Measurements from ENCODE around the gene INSIG2. TPM values are rescaled to one million over a fixed set of nuclear protein-coding genes. Genes with fewer than 3 reads are reported as not detected.
"Not testable (repeated sequence)": the region's sequence is repeated elsewhere in the genome, so short reads cannot be mapped to it uniquely, and the experiment has no call there.

Gene INSIG2
- total RNA-seq, 4 donors from 2014 or later: 4.4 to 5.6 (median 5.4) TPM

GRCh38 chr2:118091631-118092030 lies 3.4 kb downstream of the INSIG2 start:
- H3K4me1 ChIP-seq: peaks cover 12 to 32% of the 10 kb centered on the region in 2 donors
- H3K36me3 ChIP-seq: peaks cover 0 to 1% of the 10 kb centered on the region in 2 donors
- in situ Hi-C loops (cut with MboI; ENCODE audit: low sequenced_read_pairs in 4 of 4) (no loop called here), intact Hi-C loops (cut with DNase I; ENCODE audit: low total_unique reads) (no loop called here)
- H3K27me3 ChIP-seq: no peaks in the 10 kb centered on the region
- H3K9me3 ChIP-seq: no peaks in the 10 kb centered on the region
- DNase-seq: no peak
- H3K4me3 ChIP-seq: no peak overlapping the region
- no peak for ATAC-seq
- TF ChIP-seq, protein P1, sequence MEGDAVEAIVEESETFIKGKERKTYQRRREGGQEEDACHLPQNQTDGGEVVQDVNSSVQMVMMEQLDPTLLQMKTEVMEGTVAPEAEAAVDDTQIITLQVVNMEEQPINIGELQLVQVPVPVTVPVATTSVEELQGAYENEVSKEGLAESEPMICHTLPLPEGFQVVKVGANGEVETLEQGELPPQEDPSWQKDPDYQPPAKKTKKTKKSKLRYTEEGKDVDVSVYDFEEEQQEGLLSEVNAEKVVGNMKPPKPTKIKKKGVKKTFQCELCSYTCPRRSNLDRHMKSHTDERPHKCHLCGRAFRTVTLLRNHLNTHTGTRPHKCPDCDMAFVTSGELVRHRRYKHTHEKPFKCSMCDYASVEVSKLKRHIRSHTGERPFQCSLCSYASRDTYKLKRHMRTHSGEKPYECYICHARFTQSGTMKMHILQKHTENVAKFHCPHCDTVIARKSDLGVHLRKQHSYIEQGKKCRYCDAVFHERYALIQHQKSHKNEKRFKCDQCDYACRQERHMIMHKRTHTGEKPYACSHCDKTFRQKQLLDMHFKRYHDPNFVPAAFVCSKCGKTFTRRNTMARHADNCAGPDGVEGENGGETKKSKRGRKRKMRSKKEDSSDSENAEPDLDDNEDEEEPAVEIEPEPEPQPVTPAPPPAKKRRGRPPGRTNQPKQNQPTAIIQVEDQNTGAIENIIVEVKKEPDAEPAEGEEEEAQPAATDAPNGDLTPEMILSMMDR (IDR thresholded peaks at IDR 0.05 in 4 of 5, conservative IDR thresholded peaks at IDR 0.05 in 1 of 5): no peak
- no peak for TF ChIP-seq POLR2A (IDR thresholded peaks at IDR 0.05)
- no peak overlapping the region for H3K27ac ChIP-seq

DNA sequence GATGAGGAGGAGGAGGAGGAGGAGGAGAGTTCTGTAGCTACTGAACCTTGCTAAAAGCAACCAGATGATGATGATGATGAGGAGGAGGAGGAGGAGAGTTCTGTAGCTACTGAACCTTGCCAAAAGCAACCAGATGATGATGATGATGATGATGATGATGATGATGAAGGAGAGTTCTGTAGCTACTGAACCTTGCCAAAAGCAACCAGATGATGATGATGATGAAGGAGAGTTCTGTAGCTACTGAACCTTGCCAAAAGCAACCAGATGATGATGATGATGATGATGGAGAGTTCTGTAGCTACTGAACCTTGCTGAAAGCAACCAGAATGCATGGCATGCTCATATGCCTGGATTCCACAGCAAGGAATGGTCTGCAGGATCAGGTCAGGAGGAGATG lies 5.8 kb downstream of the INSIG2 start:
- ATAC-seq; H3K27me3 ChIP-seq; in situ Hi-C loops (cut with MboI; ENCODE audit: low sequenced_read_pairs in 4 of 4); H3K4me3 ChIP-seq; H3K27ac ChIP-seq; DNase-seq; H3K36me3 ChIP-seq; H3K9me3 ChIP-seq; intact Hi-C loops (cut with DNase I; ENCODE audit: low total_unique reads): not testable (repeated sequence)
- peaks cover 9 to 24% of the 10 kb centered on the region in 2 donors for H3K4me1 ChIP-seq

- Histone ChIP-seq H3K36me3 (peaks cover 0 to 7% of the 10 kb centered on the region in 2 donors), H3K27ac (no peak overlapping the region), H3K27me3 (no peaks in the 10 kb centered on the region), H3K4me3 (no peak overlapping the region), H3K9me3 (no peaks in the 10 kb centered on the region), H3K4me1 (peaks cover 6 to 20% of the 10 kb centered on the region in 2 donors)
- in situ Hi-C loops (cut with MboI; ENCODE audit: low sequenced_read_pairs in 4 of 4): no loop called here
- ATAC-seq: no peak
- TF ChIP-seq, protein P1 (IDR thresholded peaks at IDR 0.05 in 4 of 5, conservative IDR thresholded peaks at IDR 0.05 in 1 of 5): no peak
- TF ChIP-seq POLR2A (IDR thresholded peaks at IDR 0.05): no peak
- no peak for DNase-seq
- intact Hi-C loops (cut with DNase I; ENCODE audit: low total_unique reads): no loop called here
Observed at GRCh38 chr2:118094503-118094902, 6.2 kb downstream of the INSIG2 start.

DNA sequence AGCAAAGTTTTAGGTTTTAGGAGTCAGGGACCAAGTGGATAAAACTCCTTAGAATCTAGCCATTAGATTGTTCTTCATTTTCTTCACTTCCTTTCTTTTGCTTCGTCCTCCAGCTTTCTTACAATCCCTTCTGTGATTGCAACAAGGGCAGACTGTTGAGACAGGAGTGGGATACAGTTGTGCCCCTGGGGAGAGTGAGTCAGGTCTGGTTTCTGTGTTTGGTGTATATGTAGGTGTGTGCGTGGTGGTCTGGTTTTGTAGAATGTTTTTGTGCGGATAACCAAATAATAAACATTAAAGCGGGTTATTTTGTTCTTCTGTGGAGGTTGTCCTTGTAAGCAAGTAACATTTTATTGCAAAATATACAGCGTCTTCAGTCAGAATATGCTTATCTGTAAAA lies 7.3 kb downstream of the INSIG2 start:
- Histone ChIP-seq H3K9me3 (no peaks in the 10 kb centered on the region), H3K36me3 (peaks cover 0 to 7% of the 10 kb centered on the region in 2 donors), H3K4me1 (peaks cover 0 to 9% of the 10 kb centered on the region in 2 donors), H3K27me3 (no peaks in the 10 kb centered on the region), H3K4me3 (no peak overlapping the region), H3K27ac (no peak overlapping the region)
- TF ChIP-seq POLR2A (IDR thresholded peaks at IDR 0.05): no peak
- TF ChIP-seq, protein P1 (IDR thresholded peaks at IDR 0.05 in 4 of 5, conservative IDR thresholded peaks at IDR 0.05 in 1 of 5): no peak
- intact Hi-C loops (cut with DNase I; ENCODE audit: low total_unique reads) (no loop called here), in situ Hi-C loops (cut with MboI; ENCODE audit: low sequenced_read_pairs in 4 of 4) (no loop called here)
- DNase-seq (no peak), ATAC-seq (no peak)

DNA sequence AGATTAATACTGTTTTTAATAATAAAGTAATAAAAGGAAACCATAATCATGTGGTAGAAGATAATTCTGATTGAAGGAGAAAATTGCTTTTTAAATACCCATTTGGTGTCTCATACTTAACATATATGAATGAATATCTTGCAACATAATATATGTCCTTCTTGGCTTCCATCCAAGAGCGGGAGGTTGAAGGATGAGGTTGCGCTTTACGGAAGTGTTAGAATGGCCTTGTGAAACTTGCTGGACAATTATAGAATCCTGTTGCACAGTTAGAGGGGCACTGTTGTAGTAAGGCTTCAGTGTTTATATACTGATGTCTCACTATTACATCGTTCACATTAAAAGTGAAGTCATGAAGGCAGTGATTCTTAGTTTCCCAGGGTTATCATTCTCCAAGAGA lies 9.4 kb downstream of the INSIG2 start:
- ATAC-seq (no peak), DNase-seq (no peak)
- Histone ChIP-seq H3K36me3 (peaks cover 0 to 7% of the 10 kb centered on the region in 2 donors), H3K27me3 (no peaks in the 10 kb centered on the region), H3K27ac (no peak overlapping the region), H3K9me3 (no peaks in the 10 kb centered on the region), H3K4me1 (peaks cover 0 to 8% of the 10 kb centered on the region in 2 donors), H3K4me3 (no peak overlapping the region)
- TF ChIP-seq, protein P1 (IDR thresholded peaks at IDR 0.05 in 4 of 5, conservative IDR thresholded peaks at IDR 0.05 in 1 of 5): no peak
- TF ChIP-seq POLR2A (IDR thresholded peaks at IDR 0.05): no peak
- intact Hi-C loops (cut with DNase I; ENCODE audit: low total_unique reads): no loop called here
- in situ Hi-C loops (cut with MboI; ENCODE audit: low sequenced_read_pairs in 4 of 4): no loop called here
